Fibroblast of skin of right quadriceps (primary cell): ENCODE measurements around the gene SYPL2.

ENCODE experiments used
- DNase-seq: peaks from one replicate; pipeline ENCODE4 v3.0.0-alpha.2; 2013

SYPL2 gene

DNA sequence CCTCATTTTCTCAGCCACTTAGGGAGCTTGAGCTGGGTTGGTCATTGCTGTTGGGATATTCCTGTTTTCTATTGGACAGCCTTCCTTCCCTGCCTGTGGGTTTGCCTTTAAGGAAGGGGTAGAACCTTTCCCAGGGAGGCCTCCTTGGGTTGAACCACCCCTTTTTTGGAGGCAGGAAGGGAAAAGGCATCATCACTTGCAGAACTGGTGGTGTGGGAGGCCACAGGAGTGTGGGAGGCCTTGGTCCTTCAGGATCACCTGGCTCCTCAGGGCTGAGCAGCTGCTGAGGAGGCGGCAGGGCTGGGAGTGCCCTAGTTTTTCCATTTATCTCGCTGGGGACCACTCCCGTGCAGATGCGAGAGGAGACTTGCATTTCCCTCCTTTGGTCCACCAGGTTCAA, 26.9 kb downstream of the SYPL2 start:
- DNase-seq = no peak

DNA sequence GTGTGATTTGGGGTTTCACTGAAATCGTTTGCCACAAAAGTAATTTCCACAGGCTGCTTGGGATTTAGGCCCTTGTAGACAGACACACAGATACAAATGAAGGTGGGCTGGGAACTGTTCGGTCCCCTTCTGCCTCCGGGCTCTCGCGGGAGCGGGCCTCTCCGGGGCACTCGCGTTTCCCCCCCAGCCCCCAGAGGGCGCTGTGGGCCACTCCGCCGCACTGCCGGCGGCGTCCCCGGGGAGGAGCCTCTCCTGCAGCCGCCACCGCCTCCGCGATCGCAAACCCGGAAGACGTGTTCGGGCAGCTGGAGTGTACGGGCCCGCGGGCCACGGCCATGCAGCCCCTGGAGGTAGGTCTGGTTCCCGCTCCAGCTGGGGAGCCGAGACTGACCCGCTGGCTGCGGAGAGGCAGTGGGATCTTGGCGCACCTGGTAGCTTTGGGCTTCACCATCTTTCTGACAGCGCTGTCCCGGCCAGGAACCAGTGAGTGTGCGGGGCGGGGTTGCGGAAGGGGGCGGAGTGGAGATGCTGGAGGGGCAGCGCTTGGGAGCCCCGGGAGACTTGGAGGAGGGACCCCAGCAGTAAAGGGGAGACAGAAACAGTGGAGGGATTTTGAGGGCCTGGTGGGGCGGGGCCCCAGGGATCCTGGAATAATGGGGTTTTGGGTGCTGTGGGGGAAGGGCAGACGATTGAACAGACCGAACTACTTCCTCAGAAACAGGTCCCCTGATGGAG, 27.6 kb downstream of the SYPL2 start, which contains the start of gene CYB561D1:
Gene CYB561D1 (plus strand): TSS at position 290 of the 735 bp plus-strand sequence. CDS start 46 bp downstream, at position 336.
- peak; percentile 82 for DNase-seq

DNA sequence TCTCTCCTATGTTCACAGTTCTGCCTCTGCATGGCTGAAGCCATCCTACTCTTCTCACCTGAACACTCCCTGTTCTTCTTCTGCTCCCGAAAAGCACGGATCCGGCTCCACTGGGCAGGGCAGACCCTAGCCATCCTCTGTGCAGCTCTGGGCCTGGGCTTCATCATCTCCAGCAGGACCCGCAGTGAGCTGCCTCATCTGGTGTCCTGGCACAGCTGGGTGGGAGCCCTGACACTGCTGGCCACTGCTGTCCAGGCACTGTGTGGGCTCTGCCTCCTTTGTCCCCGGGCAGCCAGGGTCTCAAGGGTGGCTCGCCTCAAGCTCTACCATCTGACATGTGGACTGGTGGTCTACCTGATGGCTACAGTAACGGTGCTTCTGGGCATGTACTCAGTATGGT, 29.4 kb downstream of the SYPL2 start:
- DNase-seq = no peak

DNA sequence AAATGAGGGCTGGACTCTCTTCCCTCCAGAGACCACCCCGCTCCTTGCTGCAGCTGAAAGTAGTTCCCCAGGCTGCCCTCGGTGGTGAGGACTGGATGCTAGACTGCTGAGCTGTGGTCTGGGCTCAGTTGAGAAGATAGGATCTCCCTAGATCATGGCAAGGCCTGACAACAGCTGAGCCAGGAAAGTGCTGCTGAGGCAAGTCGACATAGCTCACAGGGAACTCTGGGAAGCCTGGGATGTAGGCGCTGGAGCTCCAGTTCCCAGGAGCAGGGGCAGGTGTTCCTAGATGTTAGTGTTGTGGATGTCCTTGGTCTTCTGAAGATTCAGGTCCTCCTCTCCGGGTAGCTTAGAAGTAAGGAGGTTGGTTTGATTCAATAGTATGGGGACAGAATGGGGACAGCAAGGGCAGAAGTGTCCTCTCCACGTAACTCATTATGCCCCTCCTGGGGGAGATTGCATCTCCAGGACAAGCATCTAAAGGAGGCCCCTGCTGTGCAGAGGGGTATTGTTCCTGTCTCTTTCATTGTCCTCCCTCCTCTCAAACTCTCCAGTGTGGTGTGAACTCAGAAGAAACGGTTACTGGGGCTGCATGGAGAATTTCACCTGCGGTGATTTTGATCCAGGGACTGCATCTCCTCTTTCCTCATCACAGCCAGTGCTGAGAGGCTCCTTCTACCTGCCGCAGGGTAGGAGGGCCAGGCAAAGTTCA, 31.3 kb downstream of the SYPL2 start:
- DNase-seq = no peak

DNA sequence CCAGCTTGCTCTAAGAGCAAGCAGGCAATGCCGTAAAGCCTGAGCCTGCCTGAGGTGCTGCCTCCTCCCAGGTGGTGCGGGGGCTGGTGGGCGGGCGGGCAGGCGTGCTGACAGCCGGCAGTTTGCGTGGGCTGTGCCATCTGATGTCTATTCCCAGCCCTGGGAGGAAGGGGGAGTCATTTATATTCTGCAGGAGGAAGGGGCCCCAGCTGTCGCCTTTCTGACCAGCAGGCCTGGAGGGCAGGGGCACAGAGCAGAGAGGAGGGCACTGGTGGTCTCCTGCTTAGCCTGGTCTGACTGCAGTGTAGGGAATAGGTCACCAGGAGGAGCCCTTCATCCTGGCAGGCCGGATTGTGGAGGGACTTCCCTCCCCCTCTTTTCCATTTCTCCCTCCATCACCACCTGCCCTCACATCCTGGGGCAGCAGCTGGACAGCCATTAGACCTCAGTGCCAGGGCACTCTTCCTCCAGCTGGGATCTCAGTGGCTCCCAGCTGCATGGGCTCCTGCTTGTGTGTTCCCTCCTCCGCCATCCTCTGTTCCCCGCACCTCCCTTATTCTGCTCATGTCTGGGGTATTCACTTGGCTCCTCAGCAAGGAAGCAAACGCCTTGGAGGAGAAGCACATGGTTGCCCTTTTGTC, 31.9 kb downstream of the SYPL2 start:
- DNase-seq = no peak

DNA sequence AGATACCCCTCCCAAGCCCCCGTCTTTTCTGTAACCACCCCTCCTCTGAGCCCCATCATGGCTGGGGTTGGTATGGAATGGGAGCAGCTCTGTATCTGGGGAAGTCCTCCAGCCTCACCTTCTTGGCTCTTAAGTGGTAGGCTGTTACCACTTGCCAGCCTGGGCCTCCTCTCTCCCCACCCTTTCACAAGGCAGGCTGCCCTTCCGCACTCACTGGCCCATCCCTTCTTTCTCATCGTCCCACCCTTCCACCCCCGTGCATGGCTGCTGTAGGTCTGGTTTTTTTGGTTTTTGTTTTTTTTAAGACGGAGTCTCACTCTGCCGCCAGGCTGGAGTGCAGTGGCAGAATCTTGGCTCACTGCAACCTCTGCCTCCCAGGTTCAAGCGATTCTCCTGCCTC, 32.7 kb downstream of the SYPL2 start:
- DNase-seq = no peak

DNA sequence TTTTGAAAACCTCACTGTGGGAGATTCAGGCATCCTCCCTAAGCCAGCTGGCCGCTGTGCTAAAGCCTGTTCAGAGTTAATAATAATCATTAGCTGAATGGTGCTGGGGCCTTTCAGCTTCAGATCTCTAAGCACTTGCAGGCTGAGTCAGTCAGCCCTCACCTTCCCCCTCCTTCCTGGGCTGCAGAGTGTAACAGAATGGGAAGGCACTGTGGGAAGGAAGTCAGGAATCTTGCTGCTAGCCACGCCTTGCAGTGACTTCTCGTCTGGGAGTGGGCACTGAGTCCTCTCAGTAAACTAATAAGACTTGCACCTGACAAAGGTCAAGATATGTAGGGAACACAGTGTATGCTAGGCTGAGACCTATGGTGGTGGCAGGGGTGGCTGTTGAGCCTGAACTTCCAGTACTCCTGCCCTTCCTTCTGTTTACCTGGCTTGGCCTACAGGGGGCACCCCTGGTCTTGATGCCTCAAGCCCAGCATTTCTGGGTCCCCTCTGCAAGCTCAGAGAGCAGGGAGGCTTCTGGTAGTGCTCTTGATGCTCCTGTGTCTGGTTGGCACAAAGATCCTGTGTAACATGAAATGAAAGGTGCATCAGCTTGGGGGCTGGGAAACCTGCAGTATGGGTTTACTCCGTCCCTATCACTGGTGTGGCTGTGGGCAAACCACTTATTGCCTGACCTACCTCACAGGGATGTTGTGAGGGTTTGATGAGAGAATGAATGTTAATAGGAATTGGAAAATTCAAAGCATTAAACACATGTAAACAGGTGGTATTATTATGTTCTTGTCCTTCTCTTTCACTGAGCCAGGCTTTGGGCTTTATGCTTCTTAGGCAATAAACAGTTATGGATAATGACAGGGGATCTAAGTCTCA, 33.6 kb downstream of the SYPL2 start:
- DNase-seq = peak; percentile 47

DNA sequence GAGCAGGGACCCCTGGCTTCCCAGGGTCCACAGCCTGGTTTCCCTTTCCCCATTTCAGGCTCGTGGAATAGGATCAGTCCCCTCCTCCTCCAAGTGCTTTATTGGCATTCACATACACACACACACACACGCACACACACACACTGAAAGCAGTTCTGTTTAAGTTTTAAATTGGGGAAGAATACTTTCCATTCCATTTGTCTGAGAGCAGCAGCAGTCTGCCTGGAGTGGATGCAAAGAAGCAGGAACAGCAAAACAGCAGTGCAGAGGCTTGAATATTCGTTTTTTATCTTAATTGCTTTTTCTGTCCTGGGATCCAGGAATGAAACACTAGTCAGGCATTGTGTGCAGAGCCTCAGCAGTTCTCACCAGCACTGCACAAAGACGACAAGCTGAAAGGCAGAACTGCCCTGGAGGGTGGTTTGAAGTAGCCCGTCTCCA, 34.6 kb downstream of the SYPL2 start:
- DNase-seq = peak; percentile 73

DNA sequence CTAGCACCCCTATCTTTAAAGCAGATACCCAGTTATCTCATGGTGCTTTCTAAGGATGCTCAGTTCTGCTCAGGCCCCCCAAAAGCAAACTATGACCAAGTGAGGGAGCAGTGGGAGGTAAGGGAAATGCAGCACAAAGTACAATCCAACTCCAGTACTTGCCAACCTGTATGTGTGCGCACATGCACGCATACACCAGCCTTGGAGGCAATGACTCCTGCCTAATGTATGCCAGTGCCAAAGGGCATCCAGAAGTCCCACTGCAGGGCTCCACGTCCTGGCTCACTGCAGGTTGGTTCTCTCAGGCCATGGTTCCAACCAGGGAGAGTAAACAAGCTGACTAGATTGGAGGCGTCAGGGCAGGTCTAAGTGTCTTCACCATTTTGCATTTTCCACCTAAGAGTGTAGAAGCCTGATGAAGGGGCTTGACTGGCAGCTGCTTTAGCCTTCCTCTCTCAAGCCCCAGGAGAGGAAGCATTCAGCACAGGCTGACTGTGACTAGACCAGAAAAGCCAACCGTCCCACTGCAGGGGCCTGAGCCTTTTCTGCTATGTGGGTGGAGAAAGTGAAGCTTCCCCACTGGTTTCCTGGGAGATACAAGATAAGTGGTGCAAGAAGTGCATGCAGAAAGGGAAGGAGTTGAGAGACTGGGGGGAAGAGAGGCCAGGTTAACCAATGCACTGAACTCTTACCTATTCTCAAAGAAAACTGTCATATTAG, 35.5 kb downstream of the SYPL2 start:
- no peak for DNase-seq

DNA sequence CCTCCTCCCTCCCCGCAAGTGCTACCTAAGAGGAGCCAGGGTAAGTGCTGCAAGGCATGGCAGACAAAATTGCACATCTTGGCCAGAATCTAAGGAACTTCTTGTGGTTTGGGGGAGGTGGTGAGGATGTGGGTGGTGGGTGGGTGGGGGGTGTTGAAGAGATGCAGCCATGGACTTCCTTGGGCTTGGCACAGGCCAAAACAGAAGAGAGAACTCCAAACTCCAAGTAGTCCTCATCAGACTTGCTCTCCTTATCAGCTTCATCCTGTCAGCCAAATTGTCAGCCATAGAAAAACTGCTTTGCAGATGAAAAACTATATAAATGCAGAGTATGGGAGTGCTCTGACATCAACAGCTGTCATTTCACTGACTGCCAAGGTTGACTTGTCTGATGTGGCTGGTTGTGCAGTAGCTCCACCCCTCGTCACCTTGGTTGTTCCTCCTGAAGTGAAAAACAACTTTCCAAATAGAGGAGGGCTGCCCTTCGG, 36.1 kb downstream of the SYPL2 start:
- DNase-seq = no peak

DNA sequence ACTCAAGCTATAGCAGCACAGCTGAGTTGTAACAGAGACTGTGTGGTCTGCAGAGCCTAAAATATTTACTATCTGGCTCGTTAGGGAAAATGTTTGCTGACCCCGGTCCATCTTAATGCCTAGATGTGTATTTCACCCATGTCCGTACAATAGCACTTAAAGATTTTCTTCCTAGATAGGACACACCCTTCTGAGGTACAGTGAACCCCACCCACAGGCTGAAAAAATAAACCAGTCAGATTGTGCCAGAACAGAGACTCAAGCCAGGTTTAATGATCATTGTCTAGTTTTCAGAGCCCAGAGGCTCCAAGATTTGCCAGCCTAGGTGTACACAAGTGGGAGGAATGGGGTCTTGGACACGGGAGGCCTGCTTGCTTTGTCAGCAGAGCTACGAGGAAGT, 37.6 kb downstream of the SYPL2 start:
- DNase-seq = no peak

DNA sequence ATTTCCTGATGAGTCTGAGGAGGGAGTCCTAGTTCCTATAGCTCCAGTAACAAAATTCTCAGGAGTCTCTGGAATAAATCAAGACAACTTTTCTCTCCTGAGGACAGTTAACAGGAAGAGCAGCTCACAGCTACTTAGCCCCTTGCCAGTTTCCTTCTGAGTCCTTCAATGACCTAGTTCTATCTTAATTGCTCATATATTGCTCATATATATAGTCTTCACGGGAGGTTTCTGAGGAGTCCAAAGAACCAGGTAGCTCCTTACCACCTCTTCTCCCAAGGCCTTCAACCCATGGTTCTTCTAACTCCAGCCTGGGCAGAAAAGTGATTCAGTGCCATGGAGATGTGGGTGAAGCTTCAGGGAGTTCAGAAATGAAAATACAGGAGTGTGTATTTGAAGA, 38.6 kb downstream of the SYPL2 start:
- DNase-seq = no peak

DNA sequence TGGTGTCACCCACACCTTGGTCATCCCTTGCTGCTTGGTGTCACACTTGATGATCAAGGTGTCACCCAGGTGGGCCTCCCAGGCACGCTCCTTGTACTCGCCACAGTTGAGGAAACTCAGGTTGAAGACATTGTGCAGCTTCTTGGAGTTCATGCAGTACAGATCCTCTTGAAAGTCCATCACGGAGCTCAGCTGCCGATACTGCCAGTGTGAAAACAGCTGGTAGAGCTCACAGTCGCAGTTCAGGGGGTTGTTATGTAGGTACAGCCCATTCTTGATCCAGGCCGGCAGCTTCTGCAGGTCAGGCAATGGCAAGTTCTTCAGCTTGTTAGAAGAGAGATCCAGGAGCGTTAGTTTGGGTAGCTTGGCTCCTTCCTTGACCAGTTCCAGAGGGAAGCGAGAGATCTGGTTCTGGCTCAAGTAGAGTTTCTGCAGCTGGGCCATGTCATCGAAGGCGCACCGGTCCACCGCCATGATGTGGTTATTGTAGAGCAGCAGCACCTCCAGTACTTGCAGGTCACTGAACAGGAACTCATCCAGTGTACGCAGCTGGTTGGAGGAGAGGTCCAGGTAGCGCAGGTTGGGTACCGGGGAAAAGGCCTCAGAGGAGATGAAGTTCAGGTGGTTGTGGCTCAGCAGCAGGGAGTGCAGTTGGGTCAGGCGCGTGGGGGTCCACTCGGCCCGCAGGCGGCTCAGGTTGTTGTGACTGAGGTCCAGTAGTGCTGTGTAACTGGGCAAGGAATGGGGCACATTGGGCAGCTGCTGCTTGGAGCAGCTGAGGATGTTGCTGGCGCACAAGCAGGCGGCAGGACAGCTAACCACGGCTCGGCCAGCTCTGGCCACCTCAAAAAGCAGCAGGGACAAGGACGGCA, 41.9 kb downstream of the SYPL2 start:
- DNase-seq = no peak

DNA sequence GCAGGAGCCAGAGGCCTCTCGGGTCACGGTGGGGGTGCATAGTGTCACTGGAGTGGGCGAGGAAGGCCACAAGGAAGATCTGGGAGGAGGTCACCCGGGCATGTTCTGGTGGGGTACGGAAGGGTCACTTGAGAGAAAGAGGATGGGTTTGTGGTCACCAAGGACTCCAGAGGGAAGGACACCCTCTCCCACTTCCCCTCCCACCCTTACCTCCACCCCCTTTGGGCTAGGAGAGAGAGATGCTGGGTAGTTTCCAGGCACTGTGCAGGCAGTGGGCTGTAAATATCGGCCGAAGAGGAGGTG, 42.5 kb downstream of the SYPL2 start:
- DNase-seq = no peak

DNA sequence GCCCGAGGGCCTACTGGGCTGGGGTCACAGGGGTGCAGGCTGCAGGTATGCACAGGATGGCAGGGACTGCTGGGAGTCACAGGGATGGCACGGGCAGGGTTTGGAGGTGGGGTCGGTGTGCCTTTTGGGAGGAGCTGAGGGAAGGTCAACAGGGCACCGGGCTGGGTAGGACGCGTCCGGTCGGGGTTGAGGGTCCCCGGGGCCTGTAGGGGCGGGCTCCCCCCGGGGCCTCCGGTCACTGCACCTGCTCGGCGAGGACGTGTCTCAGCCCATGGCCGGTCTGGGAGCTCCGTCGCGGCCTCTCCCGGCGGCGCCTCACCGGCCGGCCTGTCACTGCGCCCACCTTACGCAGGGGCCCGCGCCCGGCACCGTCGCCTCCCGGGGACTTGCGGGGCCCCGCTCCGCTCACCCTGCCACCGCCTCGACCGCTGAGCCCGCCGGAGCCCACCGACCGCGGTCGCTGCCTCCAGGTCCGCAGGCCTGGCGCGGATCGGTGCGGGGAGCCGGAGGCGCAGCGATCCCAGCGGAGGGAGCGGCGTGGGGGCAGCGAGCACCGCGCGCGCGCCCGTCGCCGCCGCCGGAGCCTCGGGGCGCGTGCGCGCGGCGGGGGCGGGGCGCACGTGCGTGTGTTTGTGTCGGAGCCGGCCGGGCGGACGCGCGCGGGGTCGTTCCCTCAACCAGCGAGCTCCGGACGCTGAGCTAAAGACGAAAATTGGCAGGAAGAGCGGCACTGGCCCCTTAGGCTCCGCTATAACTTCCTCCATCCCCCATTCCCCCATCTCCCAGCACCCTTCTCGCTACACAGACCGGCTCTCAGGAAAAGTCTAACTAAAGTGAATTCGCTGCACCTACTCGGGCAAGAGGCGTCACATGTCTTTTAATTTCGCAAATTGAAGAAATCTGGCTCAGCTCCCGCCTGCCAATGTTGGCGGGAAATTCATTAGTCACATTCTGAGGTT, 43.1 kb downstream of the SYPL2 start, which contains the start of gene AMIGO1:
Gene AMIGO1 (minus strand): TSS at position 552 of the 959 bp plus-strand sequence. CDS start 815 bp downstream, outside the sequence.
- peak; percentile 33 for DNase-seq

DNA sequence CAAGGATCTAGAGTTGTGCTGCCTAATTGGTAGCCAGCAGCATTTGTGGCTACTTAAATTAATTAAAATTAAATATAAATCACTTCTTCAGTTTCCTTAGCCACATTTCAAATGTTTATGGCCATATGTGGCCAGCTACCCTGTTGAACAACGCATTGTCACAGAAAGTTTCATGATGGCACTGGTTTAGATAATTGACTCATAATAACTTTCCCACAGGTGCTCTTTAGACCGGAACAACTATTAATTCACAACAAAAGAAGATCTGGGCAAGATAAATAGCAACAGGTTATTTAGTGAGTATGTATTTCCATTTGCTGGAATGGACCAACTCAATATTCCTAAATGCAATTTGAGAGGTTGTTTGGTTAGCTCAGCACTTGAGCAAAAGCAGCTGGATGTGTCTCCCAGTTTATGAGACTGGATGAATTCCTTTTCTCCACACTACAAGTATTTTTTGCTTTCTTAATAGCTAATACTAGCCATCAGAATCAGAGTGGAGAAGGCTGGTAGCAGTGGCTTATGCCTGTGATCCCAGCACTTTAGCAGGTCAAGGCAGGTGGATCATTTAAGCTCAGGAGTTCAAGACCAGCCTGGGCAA, 46.9 kb downstream of the SYPL2 start:
- DNase-seq = no peak

DNA sequence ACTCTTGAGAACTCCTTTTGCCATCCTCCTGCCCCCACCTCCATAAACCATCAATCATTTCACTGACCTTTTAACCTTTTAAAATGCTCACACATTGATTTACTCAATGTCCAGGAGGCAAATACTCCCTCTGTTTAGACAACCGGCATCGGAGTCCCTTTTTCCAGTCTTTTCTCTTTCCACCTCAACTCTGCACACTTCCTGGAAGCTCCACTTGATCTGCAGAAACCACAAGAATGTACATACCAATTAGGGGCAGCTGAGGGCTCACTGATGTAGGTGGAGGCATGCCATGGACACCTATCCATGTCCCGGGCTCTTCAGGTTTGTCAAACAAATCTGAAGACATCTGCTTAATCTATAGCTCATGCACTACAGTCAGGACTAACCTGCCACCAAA, 48.5 kb downstream of the SYPL2 start:
- no peak for DNase-seq

DNA sequence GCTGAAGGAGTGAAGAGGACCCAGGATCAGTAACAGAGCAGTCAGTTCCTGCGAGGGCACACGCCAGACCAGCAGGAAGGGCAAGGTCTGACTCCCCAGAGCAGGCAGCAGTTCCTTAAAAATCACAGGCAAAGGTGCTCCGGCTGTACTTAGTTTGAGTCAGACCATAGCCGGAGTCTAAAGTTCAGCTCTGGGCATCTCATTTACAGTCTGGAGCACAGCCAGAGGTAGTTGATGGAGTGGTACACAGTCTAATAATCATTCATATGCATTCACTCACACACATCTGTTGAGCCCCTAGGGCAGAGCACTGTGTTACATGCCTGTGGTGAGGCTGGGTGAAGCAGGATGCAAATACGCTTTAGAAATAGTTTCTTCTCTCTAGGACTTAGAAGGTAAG, 50.5 kb downstream of the SYPL2 start:
- DNase-seq = peak; percentile 57

DNA sequence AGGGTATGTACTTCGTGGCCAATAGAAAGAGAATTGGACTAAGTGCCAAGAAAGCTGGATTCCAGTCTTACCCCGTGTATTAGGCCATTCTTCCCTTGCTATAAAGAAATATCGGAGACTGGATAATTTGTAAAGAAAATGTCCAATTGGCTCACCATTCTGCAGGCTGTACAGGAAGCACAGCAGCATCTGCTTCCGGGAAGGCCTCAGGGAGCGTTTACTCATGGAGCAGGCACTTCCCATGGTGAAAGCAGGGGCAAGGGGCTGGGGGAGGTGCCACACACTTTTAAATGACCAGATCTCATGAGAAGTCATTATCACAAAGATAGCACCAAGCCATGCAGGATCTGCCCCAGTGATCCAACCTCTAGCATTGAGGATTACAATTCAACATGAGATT, 51.0 kb downstream of the SYPL2 start:
- no peak for DNase-seq
